GM19397 (cell line): ENCODE data around the gene IGF2BP3.

Experiments used
- ATAC-seq: cut with Tn5 transposase; IDR thresholded peaks from one replicate; pipeline ENCODE4 v1.9.1; 2021; ENCODE audit warnings: mild to moderate bottlenecking, moderate library complexity; ENCODE audit not compliant: unreplicated experiment

IGF2BP3 gene

GRCh38 chr7:23472556-23472955 is 2.3 kb upstream of the IGF2BP3 start:
- no peak for ATAC-seq

- ATAC-seq = no peak
These were observed 1.8 kb upstream of the IGF2BP3 start for GRCh38 chr7:23472046-23472445.

GRCh38 chr7:23471106-23471859 is 992 bp upstream of the IGF2BP3 start:
- no peak for ATAC-seq

- ATAC-seq = no peak
These were observed 385 bp downstream of the IGF2BP3 start for GRCh38 chr7:23469961-23470250.

- ATAC-seq = no peak
These were observed 936 bp downstream of the IGF2BP3 start for GRCh38 chr7:23469150-23469960.

GRCh38 chr7:23468526-23469149 is 1.7 kb downstream of the IGF2BP3 start:
- no peak for ATAC-seq

- ATAC-seq = no peak
These were observed 2.3 kb downstream of the IGF2BP3 start for GRCh38 chr7:23467806-23468525.

- no peak for ATAC-seq
These were observed 2.9 kb downstream of the IGF2BP3 start for GRCh38 chr7:23467291-23467805.

GRCh38 chr7:23462846-23463245 is 7.4 kb downstream of the IGF2BP3 start:
- ATAC-seq = no peak

GRCh38 chr7:23458044-23458443 is 12.2 kb downstream of the IGF2BP3 start:
- no peak for ATAC-seq

- ATAC-seq = no peak
These were observed 14.2 kb downstream of the IGF2BP3 start for GRCh38 chr7:23456093-23456492.

- no peak for ATAC-seq
These were observed 15.3 kb downstream of the IGF2BP3 start for GRCh38 chr7:23454881-23455526.

- no peak for ATAC-seq
These were observed 19.8 kb downstream of the IGF2BP3 start for GRCh38 chr7:23450518-23450917.

GRCh38 chr7:23449941-23450340 is 20.4 kb downstream of the IGF2BP3 start:
- ATAC-seq = no peak

- ATAC-seq = no peak
These were observed 25.0 kb downstream of the IGF2BP3 start for GRCh38 chr7:23445326-23445725.

- no peak for ATAC-seq
These were observed 26.3 kb downstream of the IGF2BP3 start for GRCh38 chr7:23443974-23444373.

GRCh38 chr7:23438171-23438570 is 32.1 kb downstream of the IGF2BP3 start:
- ATAC-seq = no peak

GRCh38 chr7:23434147-23434917 is 36.0 kb downstream of the IGF2BP3 start:
- ATAC-seq = no peak

- ATAC-seq = no peak
These were observed 38.5 kb downstream of the IGF2BP3 start for GRCh38 chr7:23431702-23432199.

- ATAC-seq = no peak
These were observed 39.4 kb downstream of the IGF2BP3 start for GRCh38 chr7:23430893-23431259.
